ENCODE results near the gene PHLDB3. TPM values are rescaled to one million over a fixed set of nuclear protein-coding genes. Genes with fewer than 3 reads are reported as not detected.
A peak's percentile ranks its signal among the peaks of the same experiment; 100 is the strongest.
"Not testable (repeated sequence)": the region's sequence is repeated elsewhere in the genome, so short reads cannot be mapped to it uniquely, and the experiment has no call there.

PHLDB3 gene
- total RNA-seq, 1 experiment from 2014 or later = 4.4 TPM

DNA sequence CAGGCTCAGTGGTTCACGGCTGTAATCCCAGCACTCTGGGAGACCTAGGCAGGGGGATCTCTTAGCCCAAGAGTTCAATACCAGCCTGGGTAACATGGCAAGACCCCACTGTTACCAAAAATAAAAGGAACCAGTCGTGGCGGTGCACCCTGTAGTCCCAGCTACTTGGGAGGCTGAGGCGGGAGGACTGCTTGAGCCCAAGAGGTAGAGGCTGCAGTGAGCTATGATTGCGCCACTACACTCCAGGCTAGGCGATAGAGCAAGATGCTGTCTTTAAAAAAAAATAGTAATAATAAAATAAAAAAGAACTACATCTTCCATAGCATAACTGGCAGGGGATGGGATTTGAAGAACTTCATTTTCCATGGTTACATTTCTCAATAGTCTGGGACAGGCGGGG lies 42.2 kb downstream of the PHLDB3 start:
- H3K9me3 ChIP-seq (replicated peaks) = no peaks in the 10 kb centered on the region
- H3K4me1 ChIP-seq = peaks cover 2% of the 10 kb centered on the region; the same call in 1 of the 2 replicates
- no peak for DNase-seq
- no peaks in the 10 kb centered on the region for H3K27me3 ChIP-seq
- H3K27ac ChIP-seq = no peak overlapping the region
- H3K36me3 ChIP-seq = no peaks in the 10 kb centered on the region
- no peak overlapping the region for H3K4me3 ChIP-seq

DNA sequence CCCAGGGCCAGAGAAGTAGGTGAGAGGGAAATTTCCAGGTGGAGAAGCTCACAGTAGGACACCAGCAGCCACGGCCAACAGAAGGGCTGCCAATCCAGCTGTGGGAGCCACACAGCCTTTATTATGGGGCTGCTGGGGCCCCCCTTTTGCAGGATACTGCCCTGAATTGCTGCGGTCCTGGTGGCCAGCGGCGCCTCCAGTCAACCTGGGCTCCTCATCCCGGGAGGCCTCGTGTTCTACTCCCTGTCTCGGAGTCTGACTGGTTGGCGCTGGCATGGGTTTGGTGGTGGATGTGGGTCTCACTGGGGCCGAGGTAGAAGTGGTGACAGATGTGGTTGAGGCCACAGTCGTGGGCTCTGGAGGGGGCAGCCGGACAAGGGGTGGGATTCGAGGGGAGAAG lies 43.2 kb downstream of the PHLDB3 start:
- H3K27me3 ChIP-seq = no peaks in the 10 kb centered on the region
- no peak for DNase-seq
- H3K4me1 ChIP-seq = no peaks in the 10 kb centered on the region
- no peak overlapping the region for H3K4me3 ChIP-seq
- H3K9me3 ChIP-seq (replicated peaks) = no peaks in the 10 kb centered on the region
- H3K36me3 ChIP-seq = no peaks in the 10 kb centered on the region
- no peak overlapping the region for H3K27ac ChIP-seq

- DNase-seq = peak; percentile 30 to 62
- no peak overlapping the region for H3K27ac ChIP-seq
- no peaks in the 10 kb centered on the region for H3K36me3 ChIP-seq
- H3K27me3 ChIP-seq = no peaks in the 10 kb centered on the region
- H3K4me3 ChIP-seq = no peak overlapping the region
- H3K4me1 ChIP-seq = no peaks in the 10 kb centered on the region
- H3K9me3 ChIP-seq (replicated peaks) = no peaks in the 10 kb centered on the region
Observed at GRCh38 chr19:43460362-43461016, 44.1 kb downstream of the PHLDB3 start.

GRCh38 chr19:43457809-43458208 lies 46.7 kb downstream of the PHLDB3 start:
- no peak for DNase-seq
- no peak overlapping the region for H3K4me3 ChIP-seq
- H3K27me3 ChIP-seq = no peaks in the 10 kb centered on the region
- H3K36me3 ChIP-seq = no peaks in the 10 kb centered on the region
- H3K4me1 ChIP-seq = no peaks in the 10 kb centered on the region
- H3K9me3 ChIP-seq (replicated peaks) = no peaks in the 10 kb centered on the region
- H3K27ac ChIP-seq = no peak overlapping the region

DNA sequence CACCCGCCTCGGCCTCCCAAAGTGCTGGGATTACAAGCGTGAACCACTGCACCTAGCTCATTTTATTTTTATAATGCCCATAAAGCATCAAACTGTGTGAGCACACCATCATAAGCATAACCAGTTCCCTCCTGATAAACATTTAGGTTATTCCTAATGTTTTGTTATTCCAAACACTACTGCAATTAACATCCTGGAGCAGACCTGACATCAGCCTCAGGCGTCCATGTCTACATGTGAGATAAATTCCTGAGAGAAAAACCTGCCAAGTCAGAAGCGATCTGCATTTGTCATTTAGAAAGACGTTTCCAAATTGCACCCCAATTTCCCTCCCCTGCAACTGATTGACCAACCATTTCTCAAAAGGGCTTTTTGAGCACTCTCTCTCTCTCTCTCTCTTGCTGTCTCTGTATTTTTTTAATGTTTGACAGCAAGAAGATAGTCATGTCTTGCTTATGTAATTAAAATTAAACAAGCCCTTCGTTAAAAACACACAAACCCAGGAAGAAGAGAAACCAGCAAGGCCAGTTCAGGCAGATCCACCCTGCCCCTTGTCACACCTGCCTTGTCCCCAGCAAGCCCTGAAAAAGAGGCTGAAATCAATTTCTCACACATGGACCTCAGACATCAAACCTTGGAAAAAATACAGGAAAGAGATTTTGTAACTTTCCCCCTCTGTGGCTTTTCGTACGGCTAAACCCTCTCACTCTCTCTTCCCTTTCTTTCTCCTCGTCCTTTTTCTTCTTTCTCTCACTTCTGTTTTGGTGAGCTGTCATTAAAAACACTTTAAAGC lies 49.0 kb downstream of the PHLDB3 start:
- no peak overlapping the region for H3K4me3 ChIP-seq
- no peak overlapping the region for H3K27ac ChIP-seq
- no peaks in the 10 kb centered on the region for H3K36me3 ChIP-seq
- DNase-seq = no peak
- no peaks in the 10 kb centered on the region for H3K9me3 ChIP-seq (replicated peaks)
- H3K4me1 ChIP-seq = no peaks in the 10 kb centered on the region
- H3K27me3 ChIP-seq = no peaks in the 10 kb centered on the region

- no peak overlapping the region for H3K27ac ChIP-seq
- H3K4me1 ChIP-seq = no peaks in the 10 kb centered on the region
- H3K9me3 ChIP-seq (replicated peaks) = no peaks in the 10 kb centered on the region
- no peaks in the 10 kb centered on the region for H3K36me3 ChIP-seq
- no peaks in the 10 kb centered on the region for H3K27me3 ChIP-seq
- no peak for DNase-seq
- no peak overlapping the region for H3K4me3 ChIP-seq
Observed at GRCh38 chr19:43454031-43454430, 50.5 kb downstream of the PHLDB3 start.

- no peaks in the 10 kb centered on the region for H3K36me3 ChIP-seq
- H3K4me3 ChIP-seq = no peak overlapping the region
- no peaks in the 10 kb centered on the region for H3K9me3 ChIP-seq (replicated peaks)
- no peaks in the 10 kb centered on the region for H3K4me1 ChIP-seq
- DNase-seq = no peak
- no peak overlapping the region for H3K27ac ChIP-seq
- H3K27me3 ChIP-seq = no peaks in the 10 kb centered on the region
Observed at GRCh38 chr19:43452582-43452981, 52.0 kb downstream of the PHLDB3 start.

DNA sequence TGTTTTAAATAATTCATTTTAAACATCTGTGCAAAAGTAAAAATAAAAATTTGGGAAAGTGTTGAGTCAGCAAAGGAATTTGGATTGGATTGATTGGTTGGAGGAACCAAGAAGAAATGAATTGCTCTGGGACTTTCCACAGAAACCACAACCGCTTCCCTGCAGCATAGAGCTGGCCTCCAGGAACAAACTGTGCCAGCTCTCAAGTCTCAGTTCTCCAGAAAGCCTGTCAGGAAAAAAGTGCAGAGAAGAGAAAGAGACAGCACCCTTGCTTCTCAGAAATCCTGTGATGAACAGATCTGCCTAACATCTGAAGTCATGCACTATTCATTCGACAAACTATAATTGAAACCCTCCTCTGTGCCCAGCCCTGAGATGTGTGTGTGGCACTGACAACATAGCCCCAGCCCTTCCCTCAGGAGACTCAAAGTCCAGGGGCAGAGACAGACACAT lies 54.0 kb downstream of the PHLDB3 start:
- H3K4me1 ChIP-seq = no peaks in the 10 kb centered on the region
- H3K4me3 ChIP-seq = no peak overlapping the region
- H3K9me3 ChIP-seq (replicated peaks) = no peaks in the 10 kb centered on the region
- H3K27ac ChIP-seq = no peak overlapping the region
- H3K36me3 ChIP-seq = no peaks in the 10 kb centered on the region
- H3K27me3 ChIP-seq = no peaks in the 10 kb centered on the region
- no peak for DNase-seq

- Histone ChIP-seq H3K27ac (no peak overlapping the region), H3K36me3 (no peaks in the 10 kb centered on the region), H3K4me1 (no peaks in the 10 kb centered on the region), H3K4me3 (no peak overlapping the region), H3K27me3 (no peaks in the 10 kb centered on the region), H3K9me3 (replicated peaks) (no peaks in the 10 kb centered on the region)
- DNase-seq = no peak
Observed at GRCh38 chr19:43447655-43448054, 56.9 kb downstream of the PHLDB3 start.

- H3K9me3 ChIP-seq (replicated peaks) = no peaks in the 10 kb centered on the region
- H3K27me3 ChIP-seq = no peaks in the 10 kb centered on the region
- no peaks in the 10 kb centered on the region for H3K4me1 ChIP-seq
- H3K36me3 ChIP-seq = no peaks in the 10 kb centered on the region
- H3K4me3 ChIP-seq = no peak overlapping the region
- no peak overlapping the region for H3K27ac ChIP-seq
- peak; percentile 42 to 81 for DNase-seq
Observed at GRCh38 chr19:43446746-43447489, 57.6 kb downstream of the PHLDB3 start.

GRCh38 chr19:43445426-43445825 lies 59.1 kb downstream of the PHLDB3 start:
- Histone ChIP-seq H3K9me3 (replicated peaks) (no peaks in the 10 kb centered on the region), H3K4me1 (no peaks in the 10 kb centered on the region), H3K27ac (no peak overlapping the region), H3K27me3 (no peaks in the 10 kb centered on the region), H3K36me3 (no peaks in the 10 kb centered on the region), H3K4me3 (no peak overlapping the region)
- no peak for DNase-seq

DNA sequence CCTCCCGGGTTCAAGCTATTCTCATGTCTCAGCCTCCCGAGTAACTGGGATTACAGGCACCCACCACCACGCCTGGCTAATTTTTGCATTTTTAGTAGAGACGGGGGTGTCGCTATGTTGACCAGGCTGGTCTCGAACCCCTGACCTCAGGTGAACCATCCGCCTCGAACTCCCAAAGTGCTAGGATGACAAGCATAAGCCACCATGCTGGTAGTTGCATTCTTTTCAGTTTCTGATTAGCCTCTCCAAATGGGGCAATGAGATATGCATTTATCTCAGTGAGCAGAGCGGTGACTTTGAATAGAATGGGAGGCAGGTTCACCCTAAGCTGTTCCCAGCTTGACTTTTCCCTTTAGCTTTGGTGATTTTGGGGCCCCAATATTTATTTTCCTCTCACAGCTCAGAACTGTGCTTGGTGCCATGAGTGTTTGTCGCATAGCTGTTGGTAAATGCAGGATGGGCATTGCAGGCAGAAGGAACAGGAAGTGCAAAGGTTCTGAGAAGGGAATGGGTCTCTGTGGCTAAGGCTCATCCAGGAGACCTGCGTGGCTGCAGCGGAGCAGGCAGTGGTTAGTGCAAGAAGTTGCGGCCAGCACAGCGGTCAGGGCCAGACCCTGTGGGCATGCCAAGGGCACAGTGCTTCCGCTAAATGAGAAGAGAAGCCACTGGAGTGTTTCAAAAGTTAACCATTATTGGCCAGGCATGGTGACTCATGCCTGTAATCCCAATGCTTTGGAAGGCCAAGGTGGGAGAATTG lies 59.8 kb downstream of the PHLDB3 start:
- Histone ChIP-seq H3K27me3 (no peaks in the 10 kb centered on the region), H3K9me3 (replicated peaks) (no peaks in the 10 kb centered on the region), H3K36me3 (no peaks in the 10 kb centered on the region), H3K4me3 (no peak overlapping the region), H3K4me1 (no peaks in the 10 kb centered on the region), H3K27ac (no peak overlapping the region)
- no peak for DNase-seq

DNA sequence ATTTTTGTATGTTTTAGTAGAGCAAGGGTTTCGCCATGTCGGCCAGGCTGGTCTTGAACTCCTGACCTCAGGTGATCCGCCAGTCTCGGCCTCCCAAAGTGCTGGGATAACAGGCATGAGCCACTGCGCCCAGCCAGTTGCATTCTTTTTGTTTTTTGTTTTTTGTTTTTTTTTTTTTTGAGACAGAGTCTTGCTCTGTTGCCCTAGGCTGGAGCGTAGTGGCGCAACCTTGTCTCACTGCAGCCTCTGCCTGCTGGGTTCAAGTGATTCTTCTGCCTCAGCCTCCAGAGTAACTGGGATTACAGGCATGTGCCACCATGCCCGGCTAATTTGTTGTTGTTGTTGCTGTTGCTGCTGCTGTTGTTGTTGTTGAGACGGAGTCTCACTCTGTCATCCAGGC lies 60.5 kb downstream of the PHLDB3 start:
- not testable (repeated sequence) for DNase-seq; H3K4me3 ChIP-seq; H3K36me3 ChIP-seq; H3K4me1 ChIP-seq; H3K27ac ChIP-seq; H3K27me3 ChIP-seq; H3K9me3 ChIP-seq (replicated peaks)

GRCh38 chr19:43441716-43442115 lies 62.8 kb downstream of the PHLDB3 start:
- Histone ChIP-seq H3K4me3 (no peak overlapping the region), H3K9me3 (replicated peaks) (no peaks in the 10 kb centered on the region), H3K4me1 (peaks cover 5% of the 10 kb centered on the region), H3K27me3 (no peaks in the 10 kb centered on the region), H3K27ac (no peak overlapping the region), H3K36me3 (no peaks in the 10 kb centered on the region)
- no peak for DNase-seq

- H3K4me1 ChIP-seq = peaks cover 5% of the 10 kb centered on the region
- H3K27me3 ChIP-seq = no peaks in the 10 kb centered on the region
- H3K9me3 ChIP-seq (replicated peaks) = no peaks in the 10 kb centered on the region
- no peak overlapping the region for H3K27ac ChIP-seq
- no peak for DNase-seq
- H3K36me3 ChIP-seq = no peaks in the 10 kb centered on the region
- no peak overlapping the region for H3K4me3 ChIP-seq
Observed at GRCh38 chr19:43439709-43440063, 64.9 kb downstream of the PHLDB3 start.

Data from SJCRH30 (cell line).